HG03558 (cell line): ENCODE results near the gene ZNF787.
"Not testable (repeated sequence)": the region's sequence is repeated elsewhere in the genome, so short reads cannot be mapped to it uniquely, and the experiment has no call there.

Source experiments
- ATAC-seq: cut with Tn5 transposase; IDR thresholded peaks from one replicate; pipeline ENCODE4 v1.9.1; 2021; ENCODE audit warnings: moderate number of reproducible peaks; ENCODE audit not compliant: unreplicated experiment; ENCODE audit errors: extremely low read depth

ZNF787 gene

DNA sequence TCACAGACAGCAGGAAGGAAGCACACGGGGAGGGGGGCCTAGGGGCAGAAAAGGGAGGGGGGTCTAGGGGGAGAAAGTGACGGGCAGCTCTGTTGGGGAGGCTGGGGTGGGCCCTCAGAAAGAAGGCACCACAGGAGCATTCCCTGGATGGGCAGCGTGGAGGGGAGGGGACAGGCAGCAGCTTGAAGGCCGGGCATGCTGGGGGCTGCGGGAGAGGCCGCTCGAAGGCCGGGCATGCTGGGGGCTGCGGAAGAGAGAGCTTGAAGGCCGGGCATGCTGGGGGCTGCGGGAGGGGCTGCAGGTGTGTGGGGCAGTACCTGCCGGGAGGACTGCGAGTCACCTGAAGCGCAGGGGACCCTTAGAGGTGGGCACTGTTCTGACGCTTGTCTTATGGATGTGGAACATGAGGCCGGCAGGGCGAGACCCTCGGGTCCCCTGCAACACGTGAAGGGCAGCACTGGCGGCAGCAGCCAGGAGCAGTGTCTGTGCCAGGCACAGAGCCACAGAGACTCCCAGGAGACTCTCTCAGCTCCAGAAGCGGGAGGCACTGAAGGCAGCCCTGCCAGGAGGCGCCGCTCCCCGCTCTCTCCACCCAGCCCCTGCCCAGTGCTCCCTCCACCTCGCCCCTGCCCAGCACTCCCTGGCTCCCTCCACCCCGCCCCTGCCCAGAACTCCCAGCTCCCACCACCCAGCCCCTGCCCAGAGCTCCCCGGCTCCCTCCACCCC, 13.3 kb downstream of the ZNF787 start:
- no peak for ATAC-seq

DNA sequence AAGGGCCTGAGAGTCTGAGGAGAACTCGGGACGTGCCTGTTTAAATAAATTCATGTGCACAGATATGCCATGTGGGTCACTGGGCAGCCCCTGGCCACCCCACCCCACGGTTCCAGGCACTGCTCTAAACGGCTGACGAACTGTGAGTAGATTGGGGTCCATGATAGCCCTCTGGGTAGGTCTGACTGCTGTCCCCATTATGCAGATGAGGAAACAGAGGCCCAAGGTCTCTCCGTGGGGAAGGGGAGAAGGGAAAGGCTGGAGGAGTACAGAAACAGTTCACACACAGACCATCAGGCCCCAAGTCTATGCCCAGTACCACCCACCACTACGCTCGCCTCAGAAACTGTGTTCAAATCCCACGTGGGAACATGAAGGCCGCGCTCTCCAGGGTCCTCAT, 14.1 kb downstream of the ZNF787 start:
- no peak for ATAC-seq

DNA sequence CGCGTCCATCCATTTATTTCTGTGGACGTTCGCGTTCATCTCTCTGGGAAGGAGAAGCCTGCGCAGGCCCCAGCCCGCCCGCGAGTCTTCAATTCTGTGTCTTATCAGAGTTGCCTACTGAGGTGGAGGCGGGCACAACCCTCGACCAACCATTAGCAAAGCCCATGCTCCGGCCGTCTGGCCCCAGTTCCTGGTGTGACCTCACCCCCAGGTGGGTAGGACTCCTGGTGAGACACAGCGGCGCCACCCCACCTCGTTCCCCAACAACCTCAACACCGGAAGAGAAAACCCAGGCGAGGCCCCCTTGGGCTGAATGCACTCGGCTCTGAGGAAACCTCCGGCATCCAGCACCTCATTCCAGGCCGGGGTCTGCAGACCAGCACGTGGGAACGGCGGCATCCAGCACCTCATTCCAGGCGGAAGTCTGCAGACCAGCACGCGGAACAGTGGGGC, 14.7 kb downstream of the ZNF787 start:
- no peak for ATAC-seq

DNA sequence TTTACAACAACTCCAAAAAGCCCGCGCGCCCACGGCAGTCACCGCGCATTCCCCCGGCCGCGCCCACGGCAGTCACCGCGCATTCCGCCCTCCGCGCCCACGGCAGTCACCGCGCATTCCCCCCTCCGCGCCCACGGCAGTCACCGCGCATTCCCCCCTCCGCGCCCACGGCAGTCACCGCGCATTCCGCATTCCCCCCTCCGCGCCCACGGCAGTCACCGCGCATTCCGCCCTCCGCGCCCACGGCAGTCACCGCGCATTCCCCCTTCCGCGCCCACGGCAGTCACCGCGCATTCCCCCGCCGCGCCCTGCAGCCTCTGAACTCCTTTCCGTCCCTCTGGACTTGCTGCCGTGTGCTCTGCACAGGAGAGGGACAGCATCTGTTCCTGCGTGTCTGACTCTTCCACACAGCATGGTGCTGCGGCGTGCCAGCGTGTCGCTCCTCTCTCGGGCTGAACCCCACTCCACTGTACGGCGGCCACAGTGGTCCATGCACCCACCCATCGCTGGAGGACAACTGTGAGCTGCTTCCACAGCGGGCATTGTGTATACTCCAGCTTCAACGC, 15.2 kb downstream of the ZNF787 start:
- ATAC-seq = not testable (repeated sequence)

DNA sequence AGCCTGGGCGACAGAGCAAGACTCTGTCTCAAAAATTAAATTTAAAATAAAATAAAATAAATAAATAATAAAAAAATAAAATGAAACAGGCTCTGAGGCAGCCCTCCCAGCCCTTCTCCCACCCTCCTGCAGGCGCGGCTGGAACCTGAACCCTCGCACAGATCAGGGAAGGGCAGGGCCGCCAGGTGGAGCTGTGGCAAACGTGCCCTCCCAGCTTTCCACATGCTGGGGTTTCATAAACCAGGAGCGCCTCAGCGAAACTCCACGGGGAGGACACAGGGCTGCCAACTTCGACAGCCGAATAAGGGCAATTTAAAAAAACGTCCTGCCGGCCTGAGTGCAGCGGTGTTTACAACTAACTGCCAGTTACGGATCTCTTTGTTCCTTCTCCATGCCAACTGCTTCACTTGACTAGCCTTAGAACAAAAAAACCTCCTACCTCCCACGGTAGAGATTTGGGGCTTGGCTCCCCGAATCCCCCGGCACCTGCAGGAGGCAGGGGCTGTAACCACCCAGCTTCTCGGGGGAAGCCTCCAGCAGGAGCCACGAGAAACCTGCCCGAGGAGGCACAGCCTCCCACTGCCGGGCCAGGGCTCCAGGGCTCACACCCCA, 15.9 kb downstream of the ZNF787 start:
- ATAC-seq = no peak

DNA sequence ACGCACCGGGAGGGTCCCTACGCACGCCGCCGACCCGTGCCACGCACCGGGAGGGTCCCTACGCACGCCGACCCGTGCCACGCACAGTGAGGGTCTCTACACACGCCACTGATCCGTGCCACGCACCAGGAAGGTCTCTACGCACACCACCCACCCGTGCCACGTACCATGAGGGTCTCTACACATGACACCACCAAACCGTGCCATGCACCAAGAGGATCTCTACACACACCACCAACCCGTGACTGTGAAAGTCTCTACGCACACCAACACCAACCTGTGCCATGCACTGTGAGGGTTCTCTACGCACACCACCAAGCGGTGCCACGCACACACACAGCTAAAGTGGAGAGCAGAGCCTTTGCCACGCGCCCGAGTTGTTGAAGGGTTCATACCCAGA, 16.7 kb downstream of the ZNF787 start:
- ATAC-seq = no peak

DNA sequence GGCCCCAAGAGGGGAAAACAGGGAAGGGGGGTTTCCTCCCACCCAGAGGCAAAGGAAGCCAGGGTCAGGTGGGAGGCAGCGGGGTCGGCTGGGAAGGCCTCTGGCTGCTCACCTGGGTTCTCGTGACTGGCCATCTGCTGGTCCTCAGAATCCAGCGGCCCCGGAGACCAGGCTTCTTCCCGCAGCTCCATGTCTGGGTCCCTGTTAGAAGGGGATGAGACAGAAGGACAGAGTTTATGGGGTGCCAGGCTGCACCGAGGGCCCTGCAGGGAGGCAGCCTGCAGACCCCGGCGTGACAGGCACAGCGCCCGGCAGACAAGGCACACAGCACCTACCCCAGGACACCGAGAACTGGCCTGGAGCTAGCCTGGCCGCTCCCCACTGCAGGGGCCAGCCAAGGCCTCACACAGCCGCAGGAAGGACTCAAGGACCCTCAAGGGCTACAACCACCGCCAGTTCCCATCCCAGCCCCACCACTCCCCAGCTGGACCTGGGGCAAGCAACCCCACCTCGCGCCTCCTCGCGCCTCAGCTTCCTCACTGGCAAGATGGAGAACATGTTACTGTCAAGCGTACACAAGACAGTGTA, 18.0 kb downstream of the ZNF787 start:
- ATAC-seq = no peak

DNA sequence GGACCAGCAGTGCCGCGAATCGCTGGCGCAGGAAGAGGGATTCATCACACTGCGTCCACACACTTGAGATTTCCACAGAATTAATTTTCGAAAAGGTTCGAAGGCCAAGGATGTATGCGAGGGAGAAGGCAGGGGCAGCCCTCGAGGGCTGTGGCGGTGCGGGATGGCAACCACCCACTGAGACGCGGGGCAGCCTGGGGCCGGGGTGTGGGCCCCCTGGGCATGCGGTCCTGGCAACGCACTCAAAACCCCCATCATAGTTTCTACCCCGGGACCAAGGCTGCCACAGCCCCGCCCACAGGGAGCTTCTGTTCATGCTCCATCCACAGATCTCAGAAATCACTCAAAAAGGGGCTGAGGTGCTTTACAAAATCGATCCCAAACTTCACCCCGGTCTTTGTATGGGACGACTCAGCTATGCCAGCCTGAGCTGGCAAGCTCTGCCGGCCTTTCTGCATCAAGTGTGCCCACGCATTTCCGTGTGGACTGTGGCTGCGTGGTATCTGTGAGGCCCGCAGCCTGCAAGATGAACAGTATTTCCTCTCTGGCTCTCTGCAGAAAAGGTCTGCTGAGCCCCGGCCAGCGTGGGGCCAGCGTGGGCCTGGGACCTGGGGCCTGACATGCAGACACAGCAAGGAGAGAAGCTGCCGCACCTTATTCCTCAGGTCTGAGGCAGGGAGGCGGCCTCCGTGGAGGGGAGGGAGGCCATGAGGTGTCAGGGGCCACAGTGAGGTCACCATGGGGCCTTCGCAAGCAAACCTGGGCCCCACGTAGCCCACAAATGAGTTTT, 19.2 kb downstream of the ZNF787 start:
- no peak for ATAC-seq

DNA sequence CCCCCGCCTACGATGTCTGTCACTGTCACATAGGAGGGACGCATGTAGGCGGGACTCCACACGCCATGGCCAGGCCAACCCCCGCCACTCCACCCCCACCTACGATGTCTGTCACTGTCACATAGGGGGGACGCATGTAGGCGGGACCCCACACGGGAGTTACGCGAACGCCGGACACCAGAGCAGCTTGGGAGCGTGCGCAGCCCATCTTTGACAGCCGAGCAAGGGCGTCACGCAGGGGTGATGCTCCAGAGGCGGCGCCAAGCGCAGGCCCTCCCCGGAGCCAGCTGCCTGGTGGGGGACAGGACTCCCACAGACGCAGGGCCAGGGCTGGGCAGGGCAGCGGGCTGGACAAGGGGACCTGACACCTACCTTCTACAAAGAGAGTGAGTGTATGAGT, 20.0 kb downstream of the ZNF787 start:
- no peak for ATAC-seq

DNA sequence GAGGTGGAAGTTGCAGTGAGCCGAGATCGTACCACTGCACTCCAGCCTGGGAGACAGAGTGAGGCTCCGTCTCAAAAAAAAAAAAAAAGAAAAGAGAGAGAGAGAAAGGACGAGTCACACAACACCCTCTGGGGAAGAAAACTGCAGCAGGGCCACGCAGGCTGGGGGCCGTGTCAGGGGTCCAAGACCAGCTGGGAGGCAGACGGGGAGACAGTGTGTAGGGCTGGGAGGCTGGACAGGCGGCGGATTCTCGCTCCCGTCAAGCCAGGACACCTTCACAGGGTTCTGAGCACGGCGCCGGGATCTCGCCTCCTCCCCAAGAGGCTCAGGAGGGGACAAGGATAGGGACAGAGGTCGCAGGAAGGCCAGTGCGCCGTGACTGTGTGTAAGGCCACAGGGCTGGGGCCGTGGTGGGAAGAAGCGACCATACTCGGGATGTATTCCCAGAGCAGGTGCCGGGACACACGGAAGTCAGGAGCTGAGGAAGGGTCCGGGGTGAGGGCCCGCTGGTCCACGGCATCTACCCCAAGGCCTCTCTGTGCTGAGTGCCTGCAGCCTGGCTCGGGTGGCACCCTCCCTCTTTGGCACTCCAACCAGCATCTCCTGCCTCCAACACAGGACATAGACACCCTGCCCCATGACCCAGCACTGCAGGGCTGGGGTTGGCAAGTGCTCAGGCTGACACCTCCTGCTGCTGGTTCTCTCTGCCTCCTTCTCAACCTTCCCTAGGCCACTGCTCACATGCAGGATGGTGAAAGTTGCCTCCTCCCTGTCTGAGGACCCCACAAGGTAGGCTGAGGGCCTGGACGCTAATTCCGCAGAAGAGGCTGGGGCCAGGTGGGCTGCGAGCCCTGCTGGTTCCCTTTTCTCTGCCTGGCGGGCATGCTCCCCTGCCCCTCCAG, 21.2 kb downstream of the ZNF787 start:
- ATAC-seq = no peak

DNA sequence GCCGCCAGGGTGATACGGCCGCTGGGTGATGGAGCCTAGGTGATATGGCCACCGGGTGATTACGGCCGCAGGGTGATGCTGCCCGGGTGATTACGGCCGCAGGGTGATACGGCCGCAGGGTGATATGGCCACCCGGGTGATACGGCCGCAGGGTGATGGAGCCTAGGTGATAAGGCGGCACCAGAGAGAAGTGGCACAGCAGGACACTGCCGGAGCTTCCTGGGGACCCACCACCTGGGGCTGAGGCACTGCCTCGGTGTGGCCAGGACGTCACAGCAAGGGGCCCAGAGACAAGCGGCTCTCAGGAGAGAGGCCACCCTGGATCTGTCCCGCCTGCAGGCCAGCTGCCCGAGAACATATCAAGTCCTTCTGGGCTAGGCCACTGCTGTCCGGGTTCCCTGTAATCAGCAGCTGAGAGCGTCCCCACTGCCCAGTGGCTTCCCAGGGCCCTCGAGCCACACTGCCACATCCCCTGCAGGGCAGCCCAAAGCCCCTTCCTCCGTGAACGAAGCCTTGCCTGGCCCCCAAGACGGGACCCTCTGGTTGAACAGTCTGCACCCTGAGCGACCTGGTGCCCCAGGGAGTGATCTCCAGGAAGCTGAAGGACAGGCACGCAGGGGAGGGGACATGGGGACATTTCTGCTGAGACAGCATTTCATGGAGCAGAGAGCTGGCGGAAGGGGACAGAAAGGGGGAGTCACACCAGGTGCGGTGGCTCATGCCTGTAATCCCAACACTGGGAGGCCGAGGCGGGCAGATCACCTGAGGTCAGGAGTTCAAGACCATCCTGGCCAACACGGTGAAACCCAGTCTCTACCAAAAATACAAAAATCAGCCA, 22.1 kb downstream of the ZNF787 start:
- no peak for ATAC-seq

DNA sequence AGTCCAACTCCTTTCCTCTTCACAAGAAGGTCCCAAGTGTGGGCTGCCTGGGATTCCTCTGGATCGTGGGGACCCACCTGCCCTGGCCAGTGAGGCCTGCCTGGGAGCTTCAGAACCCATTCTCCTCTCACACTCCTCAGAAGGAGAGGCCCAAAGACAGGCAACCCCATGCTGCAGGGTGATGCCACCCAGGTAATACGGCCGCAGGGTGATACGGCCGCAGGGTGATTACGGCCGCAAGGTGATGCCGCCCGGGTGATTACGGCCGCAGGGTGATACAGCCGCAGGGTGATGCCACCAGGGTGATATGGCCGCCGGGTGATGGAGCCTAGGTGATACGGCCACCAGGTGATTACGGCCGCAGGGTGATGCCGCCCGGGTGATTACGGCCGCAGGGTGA, 22.9 kb downstream of the ZNF787 start:
- ATAC-seq = not testable (repeated sequence)

DNA sequence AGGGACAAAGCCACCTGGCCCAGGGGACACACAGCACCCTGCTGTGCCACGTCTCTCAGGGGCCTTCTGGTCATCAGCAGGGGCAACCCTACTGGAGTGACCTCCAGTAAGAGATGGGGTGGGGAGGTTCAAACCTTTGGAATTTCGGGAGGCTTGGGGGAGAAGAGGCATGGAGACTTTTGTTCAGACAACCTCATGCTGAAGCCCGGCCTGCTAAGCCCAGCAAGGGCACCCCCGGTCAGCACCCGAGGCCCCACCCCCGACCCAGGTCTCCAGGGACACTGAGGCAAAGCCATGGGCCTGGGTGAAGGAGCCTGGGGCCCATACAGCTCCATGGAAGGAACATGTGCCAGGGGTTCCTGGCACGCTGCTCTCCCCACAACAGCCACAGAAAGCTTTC, 23.3 kb downstream of the ZNF787 start:
- no peak for ATAC-seq

DNA sequence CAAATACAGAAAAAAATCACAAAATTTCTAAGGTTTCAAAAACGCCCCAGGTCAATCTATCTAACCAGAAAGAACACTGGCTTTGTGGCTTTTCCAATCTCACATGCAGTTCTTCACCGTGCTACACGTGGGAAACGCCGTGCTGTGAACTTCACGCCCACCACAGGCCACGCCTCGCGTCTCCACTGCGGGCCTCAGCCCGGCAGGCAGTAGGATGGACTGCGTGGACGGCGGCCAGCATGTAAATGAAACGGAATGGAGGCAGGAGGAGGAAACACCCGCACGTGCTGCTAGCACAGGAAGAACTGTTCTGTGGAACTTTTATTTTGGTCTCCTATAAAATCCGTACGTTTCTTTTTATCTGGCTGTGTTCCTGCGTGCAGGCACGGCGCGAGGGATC, 23.8 kb downstream of the ZNF787 start:
- no peak for ATAC-seq

DNA sequence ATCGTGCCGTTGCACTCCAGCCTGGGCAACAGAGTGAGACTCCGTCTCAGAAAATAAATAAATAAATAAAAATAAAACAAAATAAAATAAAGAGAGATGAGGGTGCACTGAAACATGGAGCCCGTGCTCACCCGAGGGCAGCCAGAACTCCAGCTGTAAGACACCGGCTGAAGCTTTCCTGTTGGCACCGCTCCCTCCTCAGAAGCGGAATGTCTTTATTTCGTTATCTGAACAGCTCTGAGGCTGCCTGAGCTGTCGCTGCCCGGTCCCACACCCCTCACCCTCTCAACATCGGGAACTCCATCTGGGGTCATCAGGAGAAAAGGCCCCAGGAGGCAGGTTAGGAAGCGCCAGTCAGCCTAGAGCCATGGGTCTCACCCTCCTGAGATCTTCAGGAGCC, 24.4 kb downstream of the ZNF787 start:
- ATAC-seq = no peak

DNA sequence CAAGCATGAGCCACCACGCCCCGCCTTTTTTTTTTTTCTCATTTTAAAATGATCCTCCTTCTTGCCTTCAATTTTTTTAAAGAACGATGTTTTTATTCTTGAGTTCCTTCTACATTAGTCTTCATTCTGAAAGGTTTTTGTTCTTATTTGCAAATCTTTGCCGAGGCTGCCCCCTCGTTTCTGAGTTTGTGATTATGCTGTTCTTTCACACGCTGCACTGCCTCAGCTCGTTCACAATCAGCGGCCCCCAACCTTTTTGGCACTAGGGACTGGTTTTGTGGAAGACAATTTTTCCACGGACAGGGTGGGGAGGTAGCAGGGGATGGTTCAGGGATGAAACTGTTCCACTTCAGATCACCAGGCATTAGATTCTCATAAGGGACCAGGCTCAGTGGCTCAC, 26.6 kb downstream of the ZNF787 start:
- ATAC-seq = no peak

DNA sequence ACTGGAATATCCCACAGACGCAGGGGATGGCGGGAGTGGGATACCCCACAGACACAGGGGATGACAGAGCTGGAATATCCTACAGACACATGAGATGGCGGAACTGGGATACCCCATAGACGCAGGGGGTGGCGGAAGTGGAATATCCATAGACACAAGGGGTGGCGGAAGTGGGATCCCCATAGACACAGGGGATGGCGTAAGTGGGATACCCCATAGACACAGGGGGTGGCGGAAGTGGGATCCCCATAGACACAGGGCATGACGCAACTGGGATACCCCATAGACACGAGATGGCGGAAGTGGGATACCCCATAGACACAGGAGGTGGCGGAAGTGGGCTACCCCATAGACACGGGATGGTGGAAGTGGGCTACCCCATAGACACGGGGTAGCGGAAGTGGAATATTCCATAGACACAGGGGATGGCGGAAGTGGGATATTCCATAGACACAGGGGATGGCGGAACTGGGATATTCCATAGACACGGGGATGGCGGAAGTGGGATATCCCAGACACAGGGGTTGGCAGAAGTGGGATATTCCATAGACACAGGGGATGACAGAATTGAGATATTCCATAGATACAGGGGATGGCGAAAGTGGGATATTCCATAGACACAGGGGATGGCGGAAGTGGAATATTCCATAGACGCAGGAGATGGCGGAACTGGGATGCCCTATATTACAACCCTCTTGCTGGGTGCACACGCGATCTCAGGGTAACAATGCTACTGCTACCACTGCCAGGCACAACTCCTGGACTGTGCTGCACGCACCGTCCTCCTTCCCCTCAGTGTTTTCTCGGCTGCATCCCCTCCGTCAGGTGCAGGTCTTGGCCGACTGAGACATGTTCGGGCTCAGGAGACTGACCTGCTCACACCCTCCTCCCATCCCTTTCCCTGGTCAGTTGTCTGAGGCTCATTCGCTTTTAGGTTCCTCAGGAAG, 28.1 kb downstream of the ZNF787 start:
- ATAC-seq = no peak
